ENCODE results near the gene ZNF282.

GRCh38 chr7:149166142-149166541, 29.2 kb upstream of the ZNF282 start:
- no peak for TF ChIP-seq CTCF (conservative IDR thresholded peaks at IDR 0.05 in 1 of 2, IDR thresholded peaks at IDR 0.05 in 1 of 2; ENCODE audit: extremely low read depth in 1 of 2, insufficient read depth in 1 of 2, low read depth in 1 of 2, low read length in 2 of 2)
- no peak for TF ChIP-seq EZH2 (IDR thresholded peaks at IDR 0.05; ENCODE audit: borderline replicate concordance, low read length)

Measured in mammary epithelial cell (primary cell).